ENCODE data around the gene TBCEL.
"Not testable (repeated sequence)": the region's sequence is repeated elsewhere in the genome, so short reads cannot be mapped to it uniquely, and the experiment has no call there.

Gene TBCEL

GRCh38 chr11:121023848-121024751 is at the start of gene TBCEL:
Gene TBCEL, plus strand, starts transcription at chr11:121024102. Its CDS starts 21,589 bp downstream, at chr11:121045691.
- in situ Hi-C loops (cut with MboI; ENCODE audit: low sequenced_read_pairs): no loop called here

- in situ Hi-C loops (cut with MboI; ENCODE audit: low sequenced_read_pairs): no loop called here
These were observed 49.4 kb upstream of the TBCEL start for GRCh38 chr11:120974466-120974865.

- in situ Hi-C loops (cut with MboI; ENCODE audit: low sequenced_read_pairs): no loop called here
These were observed 48.9 kb upstream of the TBCEL start for GRCh38 chr11:120974965-120975364.

GRCh38 chr11:120977266-120978137 is 46.4 kb upstream of the TBCEL start:
- in situ Hi-C loops (cut with MboI; ENCODE audit: low sequenced_read_pairs): no loop called here

- in situ Hi-C loops (cut with MboI; ENCODE audit: low sequenced_read_pairs): no loop called here
These were observed 45.2 kb upstream of the TBCEL start for GRCh38 chr11:120978701-120979100.

- in situ Hi-C loops (cut with MboI; ENCODE audit: low sequenced_read_pairs): no loop called here
These were observed 38.0 kb upstream of the TBCEL start for GRCh38 chr11:120985718-120986569.

GRCh38 chr11:120988603-120989002 is 35.3 kb upstream of the TBCEL start:
- in situ Hi-C loops (cut with MboI; ENCODE audit: low sequenced_read_pairs): no loop called here

GRCh38 chr11:120991830-120992686 is 31.8 kb upstream of the TBCEL start:
- in situ Hi-C loops (cut with MboI; ENCODE audit: low sequenced_read_pairs): no loop called here

GRCh38 chr11:120994091-120994859 is 29.6 kb upstream of the TBCEL start:
- in situ Hi-C loops (cut with MboI; ENCODE audit: low sequenced_read_pairs): no loop called here

- in situ Hi-C loops (cut with MboI; ENCODE audit: low sequenced_read_pairs): no loop called here
These were observed 28.7 kb upstream of the TBCEL start for GRCh38 chr11:120995184-120995583.

GRCh38 chr11:120996973-120997372 is 26.9 kb upstream of the TBCEL start:
- in situ Hi-C loops (cut with MboI; ENCODE audit: low sequenced_read_pairs): no loop called here

GRCh38 chr11:120998581-120998980 is 25.3 kb upstream of the TBCEL start:
- in situ Hi-C loops (cut with MboI; ENCODE audit: low sequenced_read_pairs): no loop called here

- in situ Hi-C loops (cut with MboI; ENCODE audit: low sequenced_read_pairs): no loop called here
These were observed 19.6 kb upstream of the TBCEL start for GRCh38 chr11:121004206-121004840.

- in situ Hi-C loops (cut with MboI; ENCODE audit: low sequenced_read_pairs): no loop called here
These were observed 17.0 kb upstream of the TBCEL start for GRCh38 chr11:121006922-121007321.

GRCh38 chr11:121008551-121008950 is 15.4 kb upstream of the TBCEL start:
- in situ Hi-C loops (cut with MboI; ENCODE audit: low sequenced_read_pairs): no loop called here

- in situ Hi-C loops (cut with MboI; ENCODE audit: low sequenced_read_pairs): no loop called here
These were observed 11.8 kb upstream of the TBCEL start for GRCh38 chr11:121012091-121012490.

- in situ Hi-C loops (cut with MboI; ENCODE audit: low sequenced_read_pairs): no loop called here
These were observed 5.2 kb upstream of the TBCEL start for GRCh38 chr11:121018746-121019145.

GRCh38 chr11:121021718-121022117 is 2.2 kb upstream of the TBCEL start:
- in situ Hi-C loops (cut with MboI; ENCODE audit: low sequenced_read_pairs): not testable (repeated sequence)

- in situ Hi-C loops (cut with MboI; ENCODE audit: low sequenced_read_pairs): no loop called here
These were observed 1.1 kb downstream of the TBCEL start for GRCh38 chr11:121024989-121025388.
